Peyer's patch (tissue), 4 donors: ENCODE results near the gene HAUS6.

Experiments
- POLR2A ChIP-seq, 2 donors: fragments of 450-650 bp; IDR thresholded peaks; one replicate each; pipeline ENCODE4 v1.5.1; 2017; ENCODE audit warnings: antibody characterized with exemption in 2 of 2, mild to moderate bottlenecking in 2 of 2, moderate library complexity in 2 of 2
- TF ChIP-seq, protein P1 (sequence below), 6 experiments: fragments of 450-650 bp in 4 of 6; fragments of 200-600 bp in 2 of 6; sonication (generic) in 1 of 6; IDR thresholded peaks; one replicate each; pipeline ENCODE4 v1.5.1; 2017 to 2019; ENCODE audit warnings: antibody characterized with exemption in 6 of 6, mild to moderate bottlenecking in 3 of 6, moderate library complexity in 1 of 6

DNA sequence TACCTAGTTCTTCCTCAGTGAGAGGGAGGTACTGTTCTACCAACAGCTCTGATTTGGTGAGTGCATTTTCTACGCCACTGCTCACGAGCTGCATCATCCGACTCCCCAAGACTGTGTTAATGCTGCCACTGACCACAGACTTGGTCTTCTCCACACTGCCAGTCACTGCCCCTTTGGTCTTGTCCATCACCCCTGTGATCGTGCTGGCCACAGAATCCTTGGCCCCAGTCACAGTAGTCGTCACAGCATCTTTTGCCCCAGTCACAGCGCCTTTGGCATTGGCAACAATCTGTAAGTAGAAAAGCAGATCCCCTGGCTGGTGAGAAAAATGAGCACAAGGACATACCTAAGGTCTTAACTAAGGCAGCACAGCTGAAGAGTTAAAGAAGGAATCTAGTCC, 18.2 kb upstream of the HAUS6 start:
- TF ChIP-seq, protein P1, sequence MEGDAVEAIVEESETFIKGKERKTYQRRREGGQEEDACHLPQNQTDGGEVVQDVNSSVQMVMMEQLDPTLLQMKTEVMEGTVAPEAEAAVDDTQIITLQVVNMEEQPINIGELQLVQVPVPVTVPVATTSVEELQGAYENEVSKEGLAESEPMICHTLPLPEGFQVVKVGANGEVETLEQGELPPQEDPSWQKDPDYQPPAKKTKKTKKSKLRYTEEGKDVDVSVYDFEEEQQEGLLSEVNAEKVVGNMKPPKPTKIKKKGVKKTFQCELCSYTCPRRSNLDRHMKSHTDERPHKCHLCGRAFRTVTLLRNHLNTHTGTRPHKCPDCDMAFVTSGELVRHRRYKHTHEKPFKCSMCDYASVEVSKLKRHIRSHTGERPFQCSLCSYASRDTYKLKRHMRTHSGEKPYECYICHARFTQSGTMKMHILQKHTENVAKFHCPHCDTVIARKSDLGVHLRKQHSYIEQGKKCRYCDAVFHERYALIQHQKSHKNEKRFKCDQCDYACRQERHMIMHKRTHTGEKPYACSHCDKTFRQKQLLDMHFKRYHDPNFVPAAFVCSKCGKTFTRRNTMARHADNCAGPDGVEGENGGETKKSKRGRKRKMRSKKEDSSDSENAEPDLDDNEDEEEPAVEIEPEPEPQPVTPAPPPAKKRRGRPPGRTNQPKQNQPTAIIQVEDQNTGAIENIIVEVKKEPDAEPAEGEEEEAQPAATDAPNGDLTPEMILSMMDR (IDR thresholded peaks at IDR 0.05): no peak
- no peak for TF ChIP-seq POLR2A (IDR thresholded peaks at IDR 0.05)
